ENCODE results near the gene C2orf81. TPM values are rescaled to one million over a fixed set of nuclear protein-coding genes. Genes with fewer than 3 reads are reported as not detected.

Gene C2orf81
- total and polyA plus RNA-seq, 12 donors: 0.52 to 1.7 (median 1.2) TPM

DNA sequence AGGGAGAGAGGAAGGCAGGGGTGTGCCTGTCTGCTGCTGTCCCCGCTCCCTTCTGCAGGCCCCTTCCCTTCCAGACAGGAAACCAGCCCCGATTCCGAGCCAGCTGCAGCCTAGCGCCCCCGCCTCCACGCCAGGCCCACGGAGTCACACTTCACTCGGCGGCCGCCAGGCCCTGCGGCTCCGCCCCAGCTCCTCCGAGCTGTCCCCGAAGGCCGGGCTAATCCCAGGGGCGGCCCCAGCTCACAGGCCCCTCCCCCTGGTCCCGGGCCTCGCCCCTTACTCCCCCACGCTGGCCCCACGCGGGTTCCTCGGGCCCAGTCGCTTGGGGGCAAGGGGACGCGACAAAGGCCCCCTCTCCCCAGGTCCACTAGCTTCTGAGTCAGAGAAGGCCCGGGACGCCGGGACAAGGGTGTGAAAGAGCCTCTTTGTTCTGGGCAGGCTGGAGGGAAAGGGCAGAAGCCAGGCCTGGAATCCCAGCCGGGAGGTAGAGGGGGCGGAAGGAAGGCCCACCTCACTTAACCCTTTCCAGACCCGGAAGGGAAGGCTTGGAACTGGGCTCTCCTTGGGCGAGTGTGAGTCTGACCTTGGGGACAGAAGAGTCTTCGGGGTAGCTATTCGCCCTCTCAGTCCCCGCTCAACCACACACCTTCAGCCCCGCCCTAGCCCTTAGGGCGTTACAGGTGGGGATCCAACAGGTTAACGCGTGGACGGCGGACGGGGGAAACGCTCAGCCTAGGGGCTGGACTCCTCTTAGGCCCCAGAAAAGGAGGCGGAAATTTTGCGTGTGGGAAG is 19.2 kb upstream of the C2orf81 start:
- intact Hi-C loops (cut with DNase I): no loop called here
- WGBS, 2 donors: 7% methylated on average over 45 of the region's 45 CpGs
- Histone ChIP-seq H3K9me3 (no peaks in the 10 kb centered on the region), H3K27ac (peak overlapping the region; percentile 51 to 97 (median 87)), H3K27me3 (peaks cover 0 to 43% (median 0%) of the 10 kb centered on the region in 7 donors), H3K4me3 (peak overlapping the region; percentile 31 to 71 (median 58)), H3K36me3 (peaks cover 0 to 7% (median 0%) of the 10 kb centered on the region in 9 donors), H3K4me1 (peaks cover 6 to 68% (median 57%) of the 10 kb centered on the region in 9 donors)
- DNase-seq (peak; percentile 90 to 92), ATAC-seq (peak; percentile 91 to 96 (median 94))
- TF ChIP-seq, protein P1, sequence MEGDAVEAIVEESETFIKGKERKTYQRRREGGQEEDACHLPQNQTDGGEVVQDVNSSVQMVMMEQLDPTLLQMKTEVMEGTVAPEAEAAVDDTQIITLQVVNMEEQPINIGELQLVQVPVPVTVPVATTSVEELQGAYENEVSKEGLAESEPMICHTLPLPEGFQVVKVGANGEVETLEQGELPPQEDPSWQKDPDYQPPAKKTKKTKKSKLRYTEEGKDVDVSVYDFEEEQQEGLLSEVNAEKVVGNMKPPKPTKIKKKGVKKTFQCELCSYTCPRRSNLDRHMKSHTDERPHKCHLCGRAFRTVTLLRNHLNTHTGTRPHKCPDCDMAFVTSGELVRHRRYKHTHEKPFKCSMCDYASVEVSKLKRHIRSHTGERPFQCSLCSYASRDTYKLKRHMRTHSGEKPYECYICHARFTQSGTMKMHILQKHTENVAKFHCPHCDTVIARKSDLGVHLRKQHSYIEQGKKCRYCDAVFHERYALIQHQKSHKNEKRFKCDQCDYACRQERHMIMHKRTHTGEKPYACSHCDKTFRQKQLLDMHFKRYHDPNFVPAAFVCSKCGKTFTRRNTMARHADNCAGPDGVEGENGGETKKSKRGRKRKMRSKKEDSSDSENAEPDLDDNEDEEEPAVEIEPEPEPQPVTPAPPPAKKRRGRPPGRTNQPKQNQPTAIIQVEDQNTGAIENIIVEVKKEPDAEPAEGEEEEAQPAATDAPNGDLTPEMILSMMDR (IDR thresholded peaks at IDR 0.05): peak in 8 of 9 donors; percentile 13 to 49 (median 35)

DNA sequence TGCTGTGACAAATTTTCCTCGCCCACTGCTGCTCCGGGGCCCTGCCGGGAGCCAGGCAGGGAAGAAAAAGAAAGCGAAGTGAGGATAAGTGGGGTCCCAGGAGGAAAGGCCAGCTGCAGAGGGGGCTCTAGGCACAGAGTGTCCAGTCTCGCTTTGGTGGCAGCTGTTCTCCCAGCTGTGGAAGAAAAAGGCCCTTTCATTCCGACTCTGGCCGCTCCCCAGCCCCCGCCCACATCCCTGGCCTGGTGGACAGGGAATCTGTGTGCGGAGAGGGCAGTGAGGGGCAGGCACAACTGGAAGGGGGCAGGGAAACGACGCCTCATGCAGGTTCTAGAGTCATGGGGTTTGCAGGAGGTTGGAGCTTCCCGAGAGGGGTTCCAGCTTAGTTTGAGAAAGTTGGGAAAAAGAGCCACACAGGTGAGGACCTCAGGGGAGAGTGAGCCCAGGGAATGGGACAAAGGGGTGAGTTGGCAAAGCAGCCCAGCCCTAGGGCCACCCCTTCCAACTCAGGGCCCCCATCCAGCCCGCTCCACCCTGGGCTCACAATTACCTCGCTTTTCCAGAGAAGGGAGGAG is 18.5 kb upstream of the C2orf81 start:
- H3K27ac ChIP-seq: peak overlapping the region; percentile 51 to 97 (median 87)
- intact Hi-C loops (cut with DNase I): loop anchor here in 1 of 10 donors (2.0 kb wide), 1 partner anchor 19 kb away; the partner anchor contains the start of genes C2orf81 and WDR54
- ATAC-seq (peak; percentile 40 to 72 (median 67)), DNase-seq (peak; percentile 82 to 83)
- H3K4me1 ChIP-seq: peaks cover 6 to 72% (median 57%) of the 10 kb centered on the region in 9 donors
- H3K36me3 ChIP-seq: peaks cover 0 to 7% (median 0%) of the 10 kb centered on the region in 9 donors
- 5 to 7% methylated on average over 14 of the region's 14 CpGs for WGBS, 2 donors
- peaks cover 0 to 43% (median 0%) of the 10 kb centered on the region in 7 donors for H3K27me3 ChIP-seq
- H3K4me3 ChIP-seq: peak overlapping the region; percentile 31 to 71 (median 58)
- no peaks in the 10 kb centered on the region for H3K9me3 ChIP-seq
- TF ChIP-seq, protein P1 (IDR thresholded peaks at IDR 0.05): no peak

DNA sequence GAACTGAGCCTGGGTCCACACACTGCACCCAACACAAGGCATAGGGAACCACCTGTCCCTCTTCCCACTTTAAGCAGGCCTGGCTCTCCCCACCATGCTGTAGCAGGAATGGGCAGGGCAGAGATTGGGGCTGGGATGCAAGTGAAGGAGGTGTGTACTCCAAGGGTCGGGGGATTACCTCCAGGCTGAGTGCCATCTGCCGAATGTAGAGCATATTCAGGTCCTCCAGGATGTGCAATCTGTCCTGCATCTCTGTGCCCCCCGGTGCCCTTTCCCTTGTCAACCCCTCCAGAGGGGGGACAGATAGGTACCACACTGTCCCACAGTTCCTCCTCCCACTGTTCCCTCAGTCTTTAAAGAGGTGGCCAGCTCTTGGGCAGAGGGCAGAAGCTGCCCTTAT is 18.0 kb upstream of the C2orf81 start:
- Histone ChIP-seq H3K36me3 (peaks cover 0 to 7% (median 0%) of the 10 kb centered on the region in 9 donors), H3K27ac (peak overlapping the region; percentile 51 to 97 (median 87)), H3K27me3 (peaks cover 0 to 43% (median 0%) of the 10 kb centered on the region in 7 donors), H3K9me3 (no peaks in the 10 kb centered on the region), H3K4me1 (peaks cover 6 to 73% (median 56%) of the 10 kb centered on the region in 9 donors), H3K4me3 (peak overlapping the region; percentile 31 to 71 (median 58))
- DNase-seq (no peak), ATAC-seq (no peak)
- TF ChIP-seq, protein P1 (IDR thresholded peaks at IDR 0.05): no peak
- 31 to 43% methylated on average over 3 of the region's 3 CpGs for WGBS, 2 donors
- intact Hi-C loops (cut with DNase I): loop anchor here in 1 of 10 donors (2.0 kb wide), 1 partner anchor 19 kb away; the partner anchor contains the start of genes C2orf81 and WDR54

DNA sequence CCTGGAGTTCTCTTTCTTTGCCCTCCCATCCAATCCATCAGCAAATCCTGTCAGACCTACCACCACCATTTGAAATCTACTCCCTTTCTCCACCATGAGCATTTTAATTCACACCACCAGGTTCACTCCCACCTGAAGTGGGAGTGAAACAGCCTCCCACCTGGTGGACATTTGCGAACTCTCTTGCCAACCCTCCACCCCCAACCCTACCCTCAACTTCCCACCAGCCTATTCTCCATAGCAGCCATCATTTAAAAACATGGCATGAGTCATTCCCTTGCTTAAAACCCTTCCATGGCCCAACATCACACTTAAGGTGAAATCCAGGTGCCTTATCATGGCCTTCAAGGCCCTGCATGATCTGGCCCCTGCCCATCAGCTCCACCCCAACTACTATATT is 16.8 kb upstream of the C2orf81 start:
- no peak for DNase-seq
- Histone ChIP-seq H3K9me3 (no peaks in the 10 kb centered on the region), H3K27ac (peak overlapping the region in 3 of 10 donors; percentile 9 to 97 (median 92)), H3K27me3 (peaks cover 0 to 42% (median 0%) of the 10 kb centered on the region in 7 donors), H3K36me3 (peaks cover 0 to 7% (median 0%) of the 10 kb centered on the region in 9 donors), H3K4me1 (peaks cover 6 to 65% (median 48%) of the 10 kb centered on the region in 9 donors), H3K4me3 (peak overlapping the region in 2 of 10 donors; percentile 8 to 58)
- ATAC-seq: no peak
- 90 to 97% methylated on average over 1 of the region's 1 CpG for WGBS, 2 donors
- intact Hi-C loops (cut with DNase I): loop anchor here in 1 of 10 donors (2.0 kb wide), 1 partner anchor 17 kb away; the partner anchor contains the start of genes C2orf81 and WDR54
- TF ChIP-seq, protein P1 (IDR thresholded peaks at IDR 0.05): no peak

Data from heart right ventricle (tissue), 16 donors.